Fibroblast of mammary gland (primary cell): ENCODE results near the gene HSPA14.
"Not testable (repeated sequence)": the region's sequence is repeated elsewhere in the genome, so short reads cannot be mapped to it uniquely, and the experiment has no call there.

Experiments used
- DNase-seq: peaks from one replicate; pipeline ENCODE4 v3.0.0-alpha.2; 2010; ENCODE audit warnings: low read depth
- H3K4me3 ChIP-seq: 2 replicates; pipeline ENCODE4 v1.5.1; 2011; ENCODE audit warnings: low read depth, mild to moderate bottlenecking, low read length, moderate library complexity; ENCODE audit not compliant: control insufficient read depth
- TF ChIP-seq, protein P1 (sequence below): conservative IDR thresholded peaks from 2 replicates; pipeline ENCODE4 v1.5.1; 2011; ENCODE audit warnings: low read depth, low read length, inconsistent platforms; ENCODE audit not compliant: control insufficient read depth, insufficient read depth

The HSPA14 gene

DNA sequence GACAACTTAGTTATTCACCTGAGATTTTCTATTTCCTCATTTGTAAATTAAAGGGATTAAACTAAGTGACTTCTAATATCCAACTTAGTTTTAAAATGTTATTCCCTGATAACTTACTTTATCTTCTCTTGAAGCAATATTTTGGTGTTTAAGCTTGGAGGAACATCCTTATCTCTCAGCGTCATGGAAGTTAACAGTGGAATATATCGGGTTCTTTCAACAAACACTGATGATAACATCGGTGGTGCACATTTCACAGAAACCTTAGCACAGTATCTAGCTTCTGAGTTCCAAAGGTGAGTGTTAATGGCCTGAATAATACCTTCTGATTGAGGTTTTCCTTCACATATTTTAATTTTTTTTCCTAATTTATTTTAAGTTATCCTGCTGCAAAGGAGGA is 14.1 kb downstream of the HSPA14 start:
- no peak for DNase-seq
- no peak overlapping the region for H3K4me3 ChIP-seq
- TF ChIP-seq, protein P1, sequence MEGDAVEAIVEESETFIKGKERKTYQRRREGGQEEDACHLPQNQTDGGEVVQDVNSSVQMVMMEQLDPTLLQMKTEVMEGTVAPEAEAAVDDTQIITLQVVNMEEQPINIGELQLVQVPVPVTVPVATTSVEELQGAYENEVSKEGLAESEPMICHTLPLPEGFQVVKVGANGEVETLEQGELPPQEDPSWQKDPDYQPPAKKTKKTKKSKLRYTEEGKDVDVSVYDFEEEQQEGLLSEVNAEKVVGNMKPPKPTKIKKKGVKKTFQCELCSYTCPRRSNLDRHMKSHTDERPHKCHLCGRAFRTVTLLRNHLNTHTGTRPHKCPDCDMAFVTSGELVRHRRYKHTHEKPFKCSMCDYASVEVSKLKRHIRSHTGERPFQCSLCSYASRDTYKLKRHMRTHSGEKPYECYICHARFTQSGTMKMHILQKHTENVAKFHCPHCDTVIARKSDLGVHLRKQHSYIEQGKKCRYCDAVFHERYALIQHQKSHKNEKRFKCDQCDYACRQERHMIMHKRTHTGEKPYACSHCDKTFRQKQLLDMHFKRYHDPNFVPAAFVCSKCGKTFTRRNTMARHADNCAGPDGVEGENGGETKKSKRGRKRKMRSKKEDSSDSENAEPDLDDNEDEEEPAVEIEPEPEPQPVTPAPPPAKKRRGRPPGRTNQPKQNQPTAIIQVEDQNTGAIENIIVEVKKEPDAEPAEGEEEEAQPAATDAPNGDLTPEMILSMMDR: no peak

GRCh38 chr10:14855453-14855852 is 17.3 kb downstream of the HSPA14 start:
- no peak for DNase-seq
- no peak overlapping the region for H3K4me3 ChIP-seq
- TF ChIP-seq, protein P1: no peak

DNA sequence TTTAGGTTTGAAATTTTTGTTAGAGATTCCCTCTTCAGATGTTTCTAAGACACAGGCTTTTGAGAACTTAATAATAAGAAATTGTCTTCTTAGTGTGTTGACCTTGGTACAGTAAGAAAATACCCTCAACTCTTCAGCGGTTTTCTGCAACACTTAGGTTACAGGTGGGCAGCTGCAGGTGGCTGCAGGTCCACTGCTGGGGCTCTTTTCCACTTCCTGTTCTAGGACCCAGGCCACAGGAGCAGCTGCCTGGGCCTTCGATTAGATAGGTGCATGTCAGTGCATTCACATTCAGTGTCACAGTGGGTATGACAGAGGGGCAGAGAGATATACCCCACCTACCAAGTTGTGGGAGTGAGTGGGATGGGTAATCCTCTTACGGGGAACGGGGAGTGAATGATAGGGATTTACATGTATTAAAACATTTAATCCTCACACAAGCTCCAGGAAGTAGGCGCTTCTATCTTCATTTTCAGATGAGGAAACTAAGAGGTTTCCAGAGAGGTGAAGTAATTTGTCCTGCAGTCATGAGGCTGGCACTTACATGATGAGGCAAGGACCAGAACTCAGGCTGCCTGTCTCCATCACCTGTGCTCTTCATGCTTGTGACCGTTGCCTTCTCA is 20.3 kb downstream of the HSPA14 start:
- TF ChIP-seq, protein P1: no peak
- no peak for DNase-seq
- H3K4me3 ChIP-seq: no peak overlapping the region

DNA sequence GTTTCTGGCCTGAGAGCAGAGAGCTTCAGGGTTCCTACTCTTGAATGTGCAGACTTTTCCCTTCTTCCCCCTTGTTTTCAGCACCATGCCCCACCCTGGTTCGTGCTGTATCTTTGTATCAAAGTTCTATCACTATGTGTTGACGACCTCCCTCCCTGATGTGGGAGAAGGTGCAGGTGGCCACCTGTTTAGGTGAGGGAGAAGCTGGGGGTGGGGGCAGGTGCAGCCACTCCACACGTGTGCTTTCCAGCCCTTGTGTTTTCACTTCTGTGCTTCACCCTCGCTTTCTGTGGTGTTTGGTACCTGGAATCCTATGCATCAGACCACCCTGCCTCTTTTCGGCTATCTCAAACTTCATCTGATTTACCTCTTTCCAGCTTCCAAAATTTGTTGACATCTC is 20.9 kb downstream of the HSPA14 start:
- TF ChIP-seq, protein P1: no peak
- no peak for DNase-seq
- H3K4me3 ChIP-seq: no peak overlapping the region

- H3K4me3 ChIP-seq: no peak overlapping the region
- TF ChIP-seq, protein P1: no peak
- DNase-seq: no peak
Measured at GRCh38 chr10:14859775-14860174, 21.7 kb downstream of the HSPA14 start.

DNA sequence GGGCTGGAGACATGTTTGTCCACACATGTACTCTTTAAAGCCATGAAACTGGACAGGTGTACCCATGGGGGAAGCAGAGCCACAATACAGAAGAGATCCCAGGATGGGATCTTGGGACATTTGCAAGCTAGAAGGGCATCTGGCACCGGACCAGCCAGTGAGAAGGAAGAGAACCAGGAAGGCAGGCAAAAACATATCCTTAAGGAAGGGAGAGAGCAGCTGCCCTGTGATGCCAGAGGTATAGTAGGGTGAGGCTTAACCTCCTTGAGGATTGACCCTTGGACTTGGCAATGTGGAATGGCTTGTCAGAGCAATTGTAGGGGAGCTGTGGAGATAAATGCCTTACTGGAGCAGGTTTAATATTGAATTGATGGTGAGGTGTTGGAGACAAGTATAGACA is 22.7 kb downstream of the HSPA14 start:
- DNase-seq: no peak
- TF ChIP-seq, protein P1: no peak
- H3K4me3 ChIP-seq: no peak overlapping the region

DNA sequence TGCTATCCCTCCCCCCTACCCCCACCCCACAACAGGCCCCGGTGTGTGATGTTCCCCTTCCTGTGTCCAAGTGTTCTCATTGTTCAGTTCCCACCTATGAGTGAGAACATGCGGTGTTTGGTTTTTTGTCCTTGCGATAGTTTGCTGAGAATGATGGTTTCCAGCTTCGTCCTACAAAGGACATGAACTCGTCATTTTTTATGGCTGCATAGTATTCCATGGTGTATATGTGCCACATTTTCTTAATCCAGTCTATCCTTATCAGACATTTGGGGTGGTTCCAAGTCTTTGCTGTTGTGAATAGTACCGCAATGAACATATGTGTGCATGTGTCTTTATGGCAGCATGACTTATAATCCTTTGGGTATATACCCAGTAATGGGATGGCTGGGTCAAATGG is 26.4 kb downstream of the HSPA14 start:
- not testable (repeated sequence) for DNase-seq, H3K4me3 ChIP-seq

DNA sequence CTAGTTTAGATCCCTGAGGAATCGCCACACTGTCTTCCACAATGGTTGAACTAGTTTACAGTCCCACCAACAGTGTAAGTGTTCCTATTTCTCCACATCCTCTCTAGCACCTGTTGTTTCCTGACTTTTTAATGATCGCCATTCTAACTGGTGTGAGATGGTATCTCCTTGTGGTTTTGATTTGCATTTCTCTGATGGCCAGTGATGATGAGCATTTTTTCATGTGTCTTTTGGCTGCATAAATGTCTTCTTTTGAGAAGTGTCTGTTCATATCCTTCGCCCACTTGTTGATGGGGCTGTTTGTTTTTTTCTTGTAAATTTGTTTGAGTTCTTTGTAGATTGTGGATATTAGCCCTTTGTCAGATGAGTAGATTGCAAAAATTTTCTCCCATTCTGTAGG is 26.8 kb downstream of the HSPA14 start:
- not testable (repeated sequence) for H3K4me3 ChIP-seq, DNase-seq
